NCI-H2196 (cell line): Measurements from ENCODE around the gene ARMC8.
A peak's percentile ranks its signal among the peaks of the same experiment; 100 is the strongest.

ENCODE experiments used
- DNase-seq: peaks from one replicate; lab custom pipeline; 2025; ENCODE audit not compliant: unreplicated experiment; lab: John Stamatoyannopoulos, UW

Gene ARMC8

GRCh38 chr3:138340511-138340910, 153.4 kb downstream of the ARMC8 start:
- no peak for DNase-seq

- peak; percentile 23 for DNase-seq
Measured at GRCh38 chr3:138344754-138345153, 157.7 kb downstream of the ARMC8 start.
